T1000 (cell line): ENCODE data around the gene JUND.
A peak's percentile ranks its signal among the peaks of the same experiment; 100 is the strongest.

Experiments used
- DNase-seq: peaks from one replicate; lab custom pipeline; 2025; ENCODE audit warnings: mixed read lengths; lab: John Stamatoyannopoulos, UW

JUND gene

DNA sequence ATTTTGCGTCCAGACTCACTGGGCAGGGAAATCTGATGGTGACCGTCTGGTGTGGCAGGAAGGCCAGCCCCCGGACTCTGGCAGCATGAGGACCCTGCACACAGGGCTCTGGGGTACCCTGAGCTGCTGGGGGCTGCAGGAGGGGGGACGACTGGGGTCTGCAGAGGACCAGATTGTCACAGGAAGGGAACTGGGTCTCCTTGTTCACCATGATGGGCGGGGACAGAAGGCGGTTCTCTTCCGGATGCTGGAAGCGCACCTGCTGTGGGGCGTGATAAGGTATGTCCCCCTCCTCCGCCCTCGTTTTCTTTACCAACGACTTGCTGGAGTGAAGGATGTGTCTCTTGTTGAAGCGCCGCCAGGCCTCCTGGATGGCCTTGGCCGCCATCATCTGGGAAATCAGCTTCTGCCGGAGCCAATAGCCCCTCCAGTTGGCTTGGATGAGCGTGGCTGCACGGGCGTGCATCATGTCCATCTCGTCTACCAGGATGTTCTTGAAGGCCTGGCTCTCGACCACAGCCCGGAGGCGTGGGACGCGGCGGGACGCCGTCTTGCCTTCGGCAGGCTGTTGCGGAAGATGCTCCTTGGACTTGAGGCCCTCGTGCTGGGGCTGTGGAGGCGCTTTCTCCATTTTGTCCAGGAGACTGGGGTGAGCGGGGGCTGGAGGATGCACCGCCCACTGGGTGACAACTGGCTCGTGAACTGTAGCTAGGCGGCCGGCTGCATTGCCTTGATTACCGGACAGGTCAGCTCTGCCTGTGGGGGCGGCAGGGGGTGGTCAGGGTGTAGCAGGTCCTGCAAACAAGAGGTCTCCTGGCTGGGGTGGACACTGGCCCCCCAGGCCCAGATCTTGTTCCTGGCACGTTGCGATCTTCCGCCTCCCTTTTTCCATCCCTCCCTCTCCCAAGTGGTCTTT lies 14.4 kb downstream of the JUND start:
- DNase-seq, result no peak

DNA sequence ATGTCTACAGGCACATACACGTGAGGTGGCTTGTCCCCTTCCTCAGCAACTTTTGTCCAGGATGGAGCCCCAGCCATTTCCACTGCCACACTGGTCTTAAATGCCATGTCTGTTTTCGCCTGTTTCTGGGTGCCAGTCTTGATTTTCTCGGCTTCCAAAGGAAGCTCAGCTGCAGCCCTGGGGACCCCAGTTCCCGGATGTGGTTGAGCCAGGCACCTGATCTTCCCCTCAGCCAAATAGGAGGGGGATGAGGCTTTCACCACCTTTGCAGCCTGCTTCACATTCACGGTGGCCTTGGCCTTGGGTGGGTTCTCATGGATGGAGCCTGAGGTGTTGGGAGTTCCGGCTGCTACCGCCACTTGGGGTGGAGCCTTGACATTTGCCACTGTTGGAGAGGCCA lies 15.8 kb downstream of the JUND start:
- DNase-seq, result no peak

DNA sequence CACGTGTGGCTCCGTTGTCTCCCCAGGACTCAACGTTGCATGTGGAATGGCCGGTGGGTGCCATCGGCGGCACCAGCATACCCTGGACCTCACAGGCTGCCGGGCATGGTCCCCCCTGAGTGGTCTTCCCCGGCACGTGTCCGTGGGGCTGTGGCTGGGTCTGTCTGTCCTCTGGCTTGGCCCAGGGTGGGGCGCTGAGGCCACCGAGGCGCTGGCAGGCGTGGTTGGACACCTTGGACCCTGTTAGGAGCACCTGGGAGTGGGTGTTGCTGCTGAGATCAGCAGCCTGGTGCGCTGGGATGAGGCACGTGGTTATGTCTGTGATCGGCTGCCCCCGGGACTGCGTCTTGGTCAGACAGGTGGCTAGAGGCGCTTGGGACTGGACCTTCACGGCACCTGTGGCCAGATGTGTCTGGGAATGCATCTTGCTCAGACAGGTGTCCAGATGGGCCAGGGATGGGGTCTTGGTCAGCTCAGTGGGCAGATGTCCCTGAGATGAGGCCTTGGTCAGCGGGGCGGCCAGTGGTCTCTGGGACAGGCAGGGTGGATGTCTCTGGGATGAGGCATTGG lies 16.4 kb downstream of the JUND start:
- DNase-seq, result no peak

DNA sequence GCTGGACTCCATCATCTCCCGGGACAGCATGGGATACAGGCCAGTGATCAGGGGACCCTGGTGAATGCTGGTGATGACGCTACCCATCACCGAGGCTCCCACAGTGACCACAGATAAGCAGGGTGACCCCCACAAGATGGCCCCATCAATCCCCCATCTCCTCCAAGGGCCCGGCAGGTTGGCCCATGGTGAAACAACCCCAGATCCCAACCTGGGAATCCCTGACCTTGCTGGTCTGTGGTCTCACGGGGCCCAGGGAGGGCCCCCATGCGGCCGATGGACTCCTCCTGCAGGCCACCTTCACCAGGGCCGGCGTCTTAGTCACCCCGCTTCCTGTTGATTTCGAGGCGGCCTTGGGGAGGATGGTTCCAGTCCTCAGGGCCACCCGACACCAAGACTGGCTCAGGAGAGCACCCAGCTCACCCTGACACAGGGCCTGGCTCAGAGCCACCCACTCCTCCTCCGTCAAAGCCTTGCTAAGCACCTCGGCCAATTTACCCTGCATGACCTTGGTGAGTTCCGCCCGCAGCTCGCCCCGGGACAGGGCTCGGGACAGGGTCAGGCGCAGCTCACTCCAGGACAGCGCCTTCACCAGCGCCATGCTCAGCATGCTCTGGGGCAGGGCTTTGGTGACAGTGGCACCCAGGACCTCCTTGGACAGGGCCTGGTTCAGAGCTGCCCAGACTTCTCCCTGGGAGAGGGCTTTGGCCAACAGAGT lies 17.1 kb downstream of the JUND start:
- no peak for DNase-seq

DNA sequence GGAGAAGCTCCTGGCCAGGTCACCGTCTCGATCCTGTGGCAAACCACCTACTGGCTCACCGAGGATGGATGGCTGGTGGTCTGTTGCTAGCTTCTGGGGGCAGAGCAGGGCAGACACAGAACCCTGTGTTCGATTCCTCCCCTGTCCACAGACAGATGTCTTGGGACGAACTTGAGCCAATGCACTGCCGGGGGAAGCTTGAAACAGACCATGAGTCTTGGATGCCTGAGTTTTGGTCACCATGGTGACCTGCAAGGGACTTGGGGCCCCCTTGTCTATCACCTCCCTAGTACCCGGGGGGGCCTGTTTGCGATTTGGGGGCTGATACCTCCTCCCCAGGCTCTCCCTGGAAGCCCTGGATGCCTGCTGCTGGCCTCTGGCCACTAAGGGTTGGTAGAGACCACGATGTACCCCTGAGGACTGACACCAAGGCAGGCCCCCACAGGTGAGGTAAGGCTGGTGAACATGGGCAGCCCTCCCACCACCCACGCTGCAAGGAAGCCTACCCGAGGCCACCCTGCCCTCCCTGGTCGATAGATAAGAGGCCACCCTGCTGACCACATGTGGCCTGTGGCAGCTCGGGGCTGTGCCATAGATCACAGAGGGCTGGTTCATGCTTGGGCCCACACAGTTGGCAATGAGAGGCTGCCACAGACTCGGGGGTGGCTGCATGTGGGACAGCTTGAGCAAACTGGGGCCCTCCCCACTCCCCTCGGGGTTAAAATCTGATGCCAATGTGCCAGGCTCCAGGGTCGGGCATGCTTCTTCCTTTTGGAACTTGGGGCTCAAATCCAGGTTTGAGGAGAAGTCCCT lies 17.9 kb downstream of the JUND start:
- no peak for DNase-seq

DNA sequence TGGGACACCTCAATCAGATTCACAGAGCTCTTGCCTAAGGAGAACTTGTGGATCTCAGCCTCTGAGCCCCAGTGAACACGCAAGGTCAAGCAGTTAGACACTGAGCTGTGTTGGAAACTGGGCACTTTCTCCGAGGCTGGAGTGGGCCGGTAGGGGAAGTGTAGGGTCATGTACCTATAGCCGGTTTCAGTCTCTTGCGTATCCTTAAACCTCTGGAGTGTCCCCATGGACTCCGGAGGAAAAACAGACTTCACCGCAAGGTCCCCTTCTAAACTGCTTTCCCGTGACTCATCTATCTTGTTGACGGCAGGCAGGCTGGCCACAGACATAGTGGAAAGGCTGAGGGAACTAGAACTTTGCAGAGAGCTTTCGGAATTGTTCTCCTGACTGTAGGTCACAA lies 18.5 kb downstream of the JUND start:
- DNase-seq, result no peak

DNA sequence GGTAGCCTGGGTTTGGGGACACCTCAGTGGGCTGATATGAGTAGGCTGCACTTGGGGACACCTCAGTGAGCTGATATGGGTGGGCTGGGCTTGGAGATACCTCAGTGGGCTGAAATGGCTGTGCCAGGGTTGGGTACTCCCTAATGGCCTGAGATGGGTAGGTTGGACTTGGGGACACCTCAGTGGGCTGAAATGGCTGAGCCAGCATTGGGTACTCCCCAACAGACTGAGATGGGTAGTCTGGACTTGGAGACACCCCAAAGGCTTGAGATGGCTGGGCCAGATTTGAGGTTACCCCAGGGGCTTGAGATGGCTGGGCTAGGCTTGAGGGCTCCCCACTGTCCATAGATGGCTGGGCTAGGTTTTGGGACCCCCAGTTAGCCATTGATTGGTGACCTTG lies 19.3 kb downstream of the JUND start:
- no peak for DNase-seq

DNA sequence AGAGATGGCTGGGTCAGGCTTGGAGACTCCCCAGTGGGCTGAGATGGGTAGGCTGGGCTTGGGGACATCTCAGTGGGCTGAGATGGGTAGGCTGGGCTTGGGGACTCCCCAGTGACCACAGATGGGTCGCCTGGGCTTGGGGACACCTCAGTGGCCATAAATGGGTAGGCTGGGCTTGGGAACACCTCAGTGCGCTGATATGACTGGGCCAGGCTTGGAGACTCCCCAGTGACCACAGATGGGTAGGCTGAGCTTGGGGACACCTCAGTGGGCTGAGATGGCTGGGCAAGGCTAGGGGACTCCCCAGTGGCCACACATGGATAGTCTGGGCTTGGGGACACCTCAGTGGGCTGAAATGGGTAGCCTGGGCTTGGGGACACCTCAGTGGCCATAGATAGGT lies 19.9 kb downstream of the JUND start:
- no peak for DNase-seq

DNA sequence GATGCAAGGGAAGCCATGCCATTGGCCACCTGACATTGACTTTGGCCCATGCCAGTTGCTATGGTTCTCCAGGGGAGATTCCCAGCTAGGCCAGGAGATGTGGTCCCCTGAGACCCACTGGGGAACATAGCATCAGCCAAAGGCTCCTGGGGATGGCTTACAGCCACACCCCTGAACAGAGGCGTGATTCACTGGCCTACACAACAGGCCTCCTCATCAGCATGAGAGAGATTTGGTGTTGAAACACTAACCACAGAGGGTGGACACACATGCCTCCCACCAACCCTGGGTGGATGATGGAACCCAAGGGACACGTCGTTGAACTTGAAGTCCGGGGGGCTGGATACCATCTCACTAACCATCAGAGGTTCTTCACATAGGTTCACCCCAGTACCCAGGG lies 21.5 kb downstream of the JUND start:
- DNase-seq, result no peak

DNA sequence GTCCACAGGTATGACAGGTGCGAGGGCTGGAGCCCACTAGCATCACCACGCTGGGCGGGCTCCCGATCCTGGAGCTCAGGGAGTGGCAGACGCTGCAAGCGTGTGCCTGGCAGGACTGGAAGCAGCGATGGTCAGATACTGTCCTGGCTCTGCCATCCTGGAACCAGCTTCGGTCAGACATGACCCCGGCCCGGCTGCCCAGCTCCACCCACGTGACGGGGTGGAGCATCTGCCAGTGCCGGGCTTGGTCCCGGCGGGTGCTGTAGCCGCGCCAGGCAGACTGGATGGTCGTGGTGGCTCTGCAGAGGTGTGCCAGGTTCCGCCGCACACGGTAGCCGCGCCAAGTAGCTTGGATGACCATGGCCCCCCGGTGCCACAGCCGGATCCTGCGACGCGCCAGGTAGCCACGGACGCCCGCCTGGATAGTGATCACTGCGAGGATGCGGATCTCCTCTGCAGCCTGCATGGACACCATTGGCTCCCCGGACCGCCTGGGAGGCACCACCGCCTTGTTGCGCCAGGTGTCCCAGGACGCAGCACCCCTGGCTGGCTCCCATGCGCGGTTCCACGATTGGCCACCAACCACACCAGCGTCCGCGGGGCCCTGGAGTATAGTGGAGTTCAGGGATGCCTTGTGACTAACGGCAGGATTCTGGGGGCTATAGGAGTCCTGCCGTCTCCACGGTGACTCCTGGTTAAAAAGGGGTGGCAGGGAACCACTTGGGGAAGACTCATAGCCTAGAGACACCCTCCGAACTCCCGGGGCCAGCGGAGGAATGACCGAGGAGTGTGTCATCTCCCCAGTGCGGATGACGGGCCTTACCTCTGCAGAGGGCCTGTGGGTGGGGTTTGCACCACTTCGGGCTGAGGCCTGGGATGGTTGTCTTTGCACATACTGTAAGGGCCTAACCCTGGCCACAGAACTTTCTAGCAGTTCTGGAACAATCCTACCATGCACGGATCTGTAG lies 23.6 kb downstream of the JUND start:
- no peak for DNase-seq

DNA sequence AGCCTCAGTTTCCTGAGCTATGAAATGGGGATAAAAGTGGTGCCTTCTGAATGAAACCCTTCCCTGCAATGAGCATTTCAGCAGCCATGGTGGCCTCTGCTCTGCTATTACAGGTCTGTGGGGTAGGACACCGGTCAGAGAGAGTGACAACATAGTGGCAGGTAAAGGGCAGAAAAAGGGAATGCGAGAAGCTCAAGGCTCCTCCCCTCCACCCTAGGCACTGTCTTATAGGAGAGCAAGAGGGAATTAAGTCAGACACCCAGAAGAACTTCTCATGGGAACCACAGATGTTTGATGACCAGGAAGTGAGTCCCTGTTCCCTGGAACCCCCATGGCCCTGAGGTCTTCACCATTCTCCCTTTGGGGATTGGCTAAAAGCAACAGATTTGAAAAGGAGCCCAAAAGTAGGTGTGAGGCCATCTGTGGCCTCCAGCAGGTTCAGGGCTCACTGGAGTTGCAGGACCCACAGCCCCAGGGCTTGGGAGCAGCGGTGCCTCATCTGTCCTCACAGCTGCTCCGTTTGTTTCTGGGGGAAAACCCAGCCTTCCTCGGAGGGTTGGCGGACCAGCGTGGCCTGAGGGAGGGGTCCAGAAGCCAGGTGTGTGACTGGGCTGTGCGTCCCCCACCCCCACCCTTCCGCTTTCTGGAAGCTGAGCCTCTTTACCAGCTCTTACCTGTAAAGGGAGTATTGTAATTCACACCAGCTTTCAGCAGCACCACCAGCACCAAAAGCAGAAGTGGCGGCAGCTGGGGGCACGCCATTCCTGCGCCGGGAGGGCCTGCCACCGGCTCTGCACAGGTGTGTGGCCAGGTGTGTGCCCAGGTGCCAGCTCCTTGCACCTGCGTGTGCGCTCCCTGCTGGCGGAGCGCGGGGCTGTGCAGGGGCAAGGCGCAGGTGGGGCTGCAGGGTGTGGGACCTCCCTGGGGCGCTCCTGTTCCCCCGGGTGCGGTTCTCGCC lies 26.6 kb downstream of the JUND start:
- no peak for DNase-seq

DNA sequence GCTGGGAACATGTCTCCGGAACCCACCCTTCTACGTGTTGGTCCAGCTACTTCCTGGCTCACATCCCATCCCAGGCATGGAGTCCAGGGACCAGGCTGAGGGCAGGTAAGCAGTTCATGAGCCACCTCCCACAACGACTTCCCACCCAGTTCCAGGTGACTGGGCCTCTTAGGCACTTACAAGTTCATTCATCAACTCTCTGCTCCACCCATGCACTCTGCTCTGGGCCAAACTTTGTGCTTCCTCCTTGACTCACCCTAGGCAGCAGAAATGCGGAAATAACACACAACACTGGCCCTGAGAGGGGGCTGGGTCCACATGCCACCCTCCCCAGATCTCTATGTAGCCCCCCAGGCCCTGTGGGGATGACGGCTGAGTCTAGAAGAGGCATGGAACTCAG lies 27.7 kb downstream of the JUND start:
- no peak for DNase-seq

DNA sequence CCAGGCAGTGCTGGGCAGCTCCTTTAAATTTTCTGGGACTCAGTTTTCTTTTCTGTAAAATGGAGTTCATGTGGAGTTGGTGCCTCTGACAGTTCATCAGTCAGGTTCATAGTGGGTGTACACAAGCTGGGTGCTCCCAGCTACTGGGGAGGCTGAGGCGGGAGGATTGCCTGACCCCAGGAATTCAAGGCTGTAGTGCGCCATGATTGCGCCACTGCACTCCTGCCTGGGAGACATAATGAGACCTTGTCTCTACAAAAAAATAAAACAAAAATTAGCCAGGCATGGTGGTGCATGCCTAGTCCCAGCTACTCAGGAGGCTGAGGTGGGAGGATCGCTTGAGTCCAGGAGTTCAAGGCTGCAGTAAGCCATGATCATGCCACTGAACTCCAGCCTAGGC lies 28.3 kb downstream of the JUND start:
- no peak for DNase-seq

DNA sequence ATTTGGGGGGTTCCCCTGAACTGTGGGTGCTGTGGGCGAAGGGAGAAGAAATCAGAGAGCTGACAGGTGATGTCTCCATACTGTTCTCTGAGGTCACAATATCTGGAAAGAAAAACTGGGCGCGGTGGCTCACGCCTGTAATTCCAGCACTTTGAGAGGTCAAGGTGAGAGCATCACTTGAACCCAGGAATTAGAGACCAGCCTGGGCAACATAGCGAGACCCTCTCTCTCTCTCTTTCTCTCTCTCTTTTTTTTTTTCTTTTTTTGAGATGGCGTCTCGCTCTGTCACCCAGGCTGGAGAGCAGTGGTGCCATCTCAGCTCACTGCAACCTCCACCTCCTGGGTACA lies 29.1 kb downstream of the JUND start:
- DNase-seq, result no peak

DNA sequence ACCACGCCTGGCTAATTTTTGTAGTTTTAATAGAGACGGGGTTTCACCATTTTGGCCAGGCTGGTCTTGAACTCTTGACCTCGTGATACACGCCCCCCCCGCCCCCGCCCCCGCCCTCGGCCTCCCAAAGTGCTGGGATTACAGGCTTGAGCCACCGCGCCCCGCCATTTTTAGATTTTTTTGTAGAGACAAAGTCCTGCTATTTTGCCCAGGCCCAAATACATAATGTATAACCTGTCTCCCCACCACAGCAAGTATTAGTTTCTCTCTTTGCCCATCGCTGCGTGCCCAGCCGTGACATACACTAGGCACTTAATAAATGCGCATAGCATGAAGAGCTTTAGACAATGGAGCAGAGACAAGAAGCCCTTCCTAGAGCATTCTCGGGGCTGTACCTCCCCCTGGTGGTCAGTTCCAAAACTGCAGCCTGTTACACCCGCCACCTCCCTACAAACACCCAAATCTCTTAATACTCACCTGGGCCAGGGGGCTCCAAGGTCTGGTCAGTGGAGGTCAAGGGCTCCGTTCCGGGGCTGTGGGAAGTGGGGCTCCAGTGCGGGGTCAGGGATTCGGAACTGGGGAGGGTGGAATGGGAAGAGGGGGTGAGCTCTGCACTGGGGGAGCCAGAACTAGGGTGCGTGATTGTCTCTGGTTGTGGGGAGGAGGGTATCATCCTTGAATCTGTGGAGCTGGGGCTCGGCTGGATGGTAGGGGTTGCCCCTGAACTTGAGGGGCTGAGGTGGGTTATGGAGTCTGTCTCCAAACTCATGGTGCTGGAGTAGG lies 29.6 kb downstream of the JUND start:
- peak; percentile 44 for DNase-seq

DNA sequence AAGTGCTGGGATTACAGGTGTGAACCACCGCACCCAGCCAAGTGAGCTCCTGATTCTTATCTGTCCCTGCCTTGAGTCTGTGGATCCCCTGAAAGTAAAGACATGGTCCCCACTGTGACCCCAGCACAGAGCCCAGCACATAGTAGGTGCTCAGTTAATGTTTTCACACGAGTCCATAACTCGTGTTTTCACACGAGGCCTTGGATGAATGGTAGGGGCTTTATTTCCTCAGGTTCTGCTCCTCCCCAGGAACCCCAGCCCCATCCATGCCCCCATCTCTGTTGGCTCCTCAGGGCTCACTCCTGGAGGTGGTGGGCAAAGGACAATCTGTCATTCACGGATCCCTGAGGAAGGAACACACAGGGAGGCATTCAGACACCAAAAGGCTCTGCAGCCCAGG lies 31.6 kb downstream of the JUND start:
- no peak for DNase-seq

DNA sequence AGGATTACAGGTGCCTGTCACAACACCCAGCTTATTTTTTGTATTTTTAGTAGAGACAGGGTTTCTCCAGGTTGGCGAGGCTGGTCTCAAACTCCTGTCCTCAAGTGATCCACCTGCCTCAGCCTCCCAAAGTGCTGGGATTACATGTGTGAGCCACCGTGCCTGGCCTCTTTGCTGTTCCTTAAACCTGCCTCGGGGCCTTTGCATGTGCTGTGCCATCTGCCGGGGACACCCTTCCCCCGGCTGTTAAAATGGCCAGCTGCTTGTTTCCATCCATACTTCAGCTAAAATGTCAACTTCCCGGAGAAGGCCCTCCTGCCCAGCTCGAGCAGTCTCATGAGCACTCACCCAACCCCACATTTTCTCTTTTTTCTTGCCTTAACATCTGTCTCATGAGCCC lies 36.1 kb downstream of the JUND start:
- no peak for DNase-seq

DNA sequence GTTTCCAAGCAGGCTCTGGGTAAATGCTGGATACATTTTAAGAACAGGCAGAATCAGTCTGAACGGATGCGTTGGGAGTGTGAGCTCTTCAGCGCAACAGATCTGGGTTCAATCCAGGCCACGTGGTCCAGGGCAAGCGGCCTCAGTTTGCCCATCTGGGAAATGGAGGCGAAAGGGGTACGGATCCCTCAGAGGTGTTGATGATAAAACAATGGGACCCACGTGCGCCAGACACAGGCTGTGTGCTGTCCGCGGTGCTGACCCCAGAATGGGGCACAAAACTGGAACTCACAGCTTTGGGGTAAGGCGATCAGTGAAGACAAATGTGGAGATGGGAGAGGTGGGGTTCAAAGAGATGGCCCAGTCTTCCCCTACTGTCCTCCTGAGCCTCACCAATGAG lies 42.1 kb downstream of the JUND start:
- DNase-seq, result no peak

DNA sequence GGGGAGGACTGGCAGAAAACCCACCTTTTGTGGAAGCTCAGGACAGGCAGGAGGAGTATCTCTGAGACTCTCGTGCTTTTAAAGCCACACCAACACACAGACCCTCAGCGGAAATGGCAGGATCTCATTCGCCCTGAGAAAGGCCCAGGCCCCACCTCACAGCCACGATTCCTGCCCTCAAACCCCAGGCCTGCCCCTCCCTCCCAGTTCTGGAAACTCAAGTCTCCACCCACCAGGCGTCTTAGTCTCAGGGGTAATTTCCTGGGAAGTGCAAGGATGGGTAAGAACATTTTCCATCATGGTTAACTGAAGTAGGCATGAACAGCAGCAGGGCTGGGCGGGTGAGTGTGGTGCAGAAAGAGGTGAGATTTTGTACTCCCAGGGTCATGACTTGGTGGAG lies 47.2 kb downstream of the JUND start:
- no peak for DNase-seq
